ENCODE results near the gene BBS12.

Gene BBS12

GRCh38 chr4:122703868-122704267 lies 28.6 kb upstream of the BBS12 start:
- DNase-seq (ENCODE audit: low read depth), result no peak
- H3K4me3 ChIP-seq (ENCODE audit: low read depth, low read length), result no peak overlapping the region
- no peak for TF ChIP-seq CTCF (IDR thresholded peaks at IDR 0.05; ENCODE audit: low read depth, low read length, missing control alignments)

GRCh38 chr4:122705009-122705408 lies 27.5 kb upstream of the BBS12 start:
- no peak for DNase-seq (ENCODE audit: low read depth)
- no peak for TF ChIP-seq CTCF (IDR thresholded peaks at IDR 0.05; ENCODE audit: low read depth, low read length, missing control alignments)
- H3K4me3 ChIP-seq (ENCODE audit: low read depth, low read length), result no peak overlapping the region

- no peak for TF ChIP-seq CTCF (IDR thresholded peaks at IDR 0.05; ENCODE audit: low read depth, low read length, missing control alignments)
- DNase-seq (ENCODE audit: low read depth), result no peak
Measured at GRCh38 chr4:122705547-122706117, 26.9 kb upstream of the BBS12 start.

GRCh38 chr4:122706511-122706910 lies 26.0 kb upstream of the BBS12 start:
- TF ChIP-seq CTCF (IDR thresholded peaks at IDR 0.05; ENCODE audit: low read depth, low read length, missing control alignments), result no peak
- no peak for DNase-seq (ENCODE audit: low read depth)
- no peak overlapping the region for H3K4me3 ChIP-seq (ENCODE audit: low read depth, low read length)

More at GRCh38 chr4:122705547-122706117, 26.9 kb upstream of the BBS12 start:
- no peak overlapping the region for H3K4me3 ChIP-seq (ENCODE audit: low read depth, low read length)

- no peak overlapping the region for H3K4me3 ChIP-seq (ENCODE audit: low read depth, low read length)
- TF ChIP-seq CTCF (IDR thresholded peaks at IDR 0.05; ENCODE audit: low read depth, low read length, missing control alignments), result no peak
- DNase-seq (ENCODE audit: low read depth), result no peak
Measured at GRCh38 chr4:122707497-122707896, 25.0 kb upstream of the BBS12 start.

GRCh38 chr4:122709236-122709635 lies 23.3 kb upstream of the BBS12 start:
- TF ChIP-seq CTCF (IDR thresholded peaks at IDR 0.05; ENCODE audit: low read depth, low read length, missing control alignments), result no peak
- DNase-seq (ENCODE audit: low read depth), result no peak
- H3K4me3 ChIP-seq (ENCODE audit: low read depth, low read length), result no peak overlapping the region

Data from GM12864 (cell line).